A673 (cell line): Measurements from ENCODE around the gene CARD19. TPM values are rescaled to one million over a fixed set of nuclear protein-coding genes. Genes with fewer than 3 reads are reported as not detected.

Experiments
- BruUV-seq: library from RNA; stranded (reverse); fragments of 400-500 nt; replicated peaks from 2 replicates; lab custom pipeline; 2021; lab: Mats Ljungman, UMichigan
- CTCF ChIA-PET: fragments of 300-600 bp; sonication (Branson Sonifier 250); formaldehyde crosslinking; loops from one replicate; lab custom pipeline; 2022; ENCODE audit warnings: antibody characterized with exemption; lab: Charles Lee
- POLR2A ChIA-PET: fragments of 300-600 bp; sonication (Branson Sonifier 250); formaldehyde crosslinking; loops from one replicate; lab custom pipeline; 2022; ENCODE audit warnings: antibody characterized with exemption; ENCODE audit not compliant: low non-redundant PET; lab: Charles Lee
- DNase-seq: peaks from one replicate; pipeline ENCODE4 v3.0.0-alpha.2; 2015; ENCODE audit warnings: low spot score
- H3K27ac ChIP-seq: fragments of 200-600 bp; sonication (generic); 2 replicates; pipeline ENCODE4 v1.5.1; 2016; ENCODE audit warnings: mixed run types, low read depth, mild to moderate bottlenecking, mixed read lengths, antibody characterized with exemption, low read length; ENCODE audit not compliant: poor library complexity, severe bottlenecking
- H3K27me3 ChIP-seq: fragments of 200-600 bp; sonication (generic); replicated peaks from 2 replicates; pipeline ENCODE4 v1.6.1; 2017; ENCODE audit warnings: mixed run types, low read depth, mild to moderate bottlenecking, mixed read lengths, antibody characterized with exemption, low read length; ENCODE audit not compliant: insufficient read depth, poor library complexity
- H3K36me3 ChIP-seq: fragments of 200-600 bp; sonication (generic); 2 replicates; pipeline ENCODE4 v1.6.1; 2016; ENCODE audit warnings: mixed run types, mild to moderate bottlenecking, mixed read lengths, antibody characterized with exemption, low read length; ENCODE audit not compliant: insufficient read depth, poor library complexity, severe bottlenecking
- H3K4me1 ChIP-seq: fragments of 200-600 bp; sonication (generic); 2 replicates; pipeline ENCODE4 v1.6.1; 2017; ENCODE audit warnings: mixed run types, mild to moderate bottlenecking, mixed read lengths, antibody characterized with exemption, low read length; ENCODE audit not compliant: insufficient read depth, poor library complexity, severe bottlenecking
- H3K4me3 ChIP-seq: fragments of 200-600 bp; sonication (generic); 2 replicates; pipeline ENCODE4 v1.5.1; 2016; ENCODE audit warnings: low read depth, mixed run types, mild to moderate bottlenecking, mixed read lengths, low read length; ENCODE audit not compliant: poor library complexity, severe bottlenecking
- H3K9me3 ChIP-seq: fragments of 200-600 bp; sonication (generic); 2 replicates; pipeline ENCODE4 v1.6.1; 2016; ENCODE audit warnings: mixed run types, low read depth, mild to moderate bottlenecking, mixed read lengths, antibody characterized with exemption, low read length; ENCODE audit not compliant: poor library complexity, severe bottlenecking
- EZH2 ChIP-seq: fragments of 200-600 bp; sonication (generic); IDR thresholded peaks from 2 replicates; pipeline ENCODE4 v1.6.1; 2017; ENCODE audit warnings: borderline replicate concordance, low read depth, mild to moderate bottlenecking, mixed read lengths, antibody characterized with exemption, low read length; ENCODE audit not compliant: poor library complexity, severe bottlenecking
- intact Hi-C: fragments of 100-400 bp; cut with micrococcal nuclease; formaldehyde crosslinking; loops from one replicate; pipeline ENCODE4 v1.10.0; 2022; ENCODE audit not compliant: unreplicated experiment
- total RNA-seq: library from RNA; stranded (reverse); gene quantifications from 2 replicates; pipeline ENCODE4 v1.2.3, GENCODE V29; 2021
- TF ChIP-seq, protein P1 (sequence below): fragments of 300-800, 200-600 bp; sonication (generic); conservative IDR thresholded peaks from 2 replicates; pipeline ENCODE4 v1.5.1; 2017; ENCODE audit warnings: low read depth, mild to moderate bottlenecking, antibody characterized with exemption, low read length, moderate library complexity, mixed read lengths

Gene CARD19
- total RNA-seq, 1 experiment from 2014 or later, result 12.2 TPM

DNA sequence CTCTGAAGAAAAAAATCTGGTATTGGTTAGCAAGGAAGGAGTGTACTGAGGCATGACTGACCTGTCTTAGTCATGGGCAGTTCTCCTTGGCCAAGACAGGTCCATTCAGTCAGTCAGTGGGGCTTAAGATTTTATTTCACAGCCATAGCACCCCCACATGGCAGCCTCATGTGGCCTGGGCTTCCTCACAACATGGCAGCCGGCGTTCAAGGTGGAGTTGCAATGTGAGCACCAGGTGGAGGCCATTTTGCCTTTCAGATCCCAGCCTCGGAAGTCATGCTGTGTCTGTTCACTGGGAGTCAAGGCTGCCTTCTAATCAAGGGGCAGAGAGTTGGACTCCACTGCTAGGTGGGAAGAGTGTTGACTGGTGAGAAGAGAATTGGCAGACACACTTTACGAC lies 10.3 kb upstream of the CARD19 start:
- TF ChIP-seq EZH2, result no peak
- TF ChIP-seq, protein P1, sequence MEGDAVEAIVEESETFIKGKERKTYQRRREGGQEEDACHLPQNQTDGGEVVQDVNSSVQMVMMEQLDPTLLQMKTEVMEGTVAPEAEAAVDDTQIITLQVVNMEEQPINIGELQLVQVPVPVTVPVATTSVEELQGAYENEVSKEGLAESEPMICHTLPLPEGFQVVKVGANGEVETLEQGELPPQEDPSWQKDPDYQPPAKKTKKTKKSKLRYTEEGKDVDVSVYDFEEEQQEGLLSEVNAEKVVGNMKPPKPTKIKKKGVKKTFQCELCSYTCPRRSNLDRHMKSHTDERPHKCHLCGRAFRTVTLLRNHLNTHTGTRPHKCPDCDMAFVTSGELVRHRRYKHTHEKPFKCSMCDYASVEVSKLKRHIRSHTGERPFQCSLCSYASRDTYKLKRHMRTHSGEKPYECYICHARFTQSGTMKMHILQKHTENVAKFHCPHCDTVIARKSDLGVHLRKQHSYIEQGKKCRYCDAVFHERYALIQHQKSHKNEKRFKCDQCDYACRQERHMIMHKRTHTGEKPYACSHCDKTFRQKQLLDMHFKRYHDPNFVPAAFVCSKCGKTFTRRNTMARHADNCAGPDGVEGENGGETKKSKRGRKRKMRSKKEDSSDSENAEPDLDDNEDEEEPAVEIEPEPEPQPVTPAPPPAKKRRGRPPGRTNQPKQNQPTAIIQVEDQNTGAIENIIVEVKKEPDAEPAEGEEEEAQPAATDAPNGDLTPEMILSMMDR, result no peak

DNA sequence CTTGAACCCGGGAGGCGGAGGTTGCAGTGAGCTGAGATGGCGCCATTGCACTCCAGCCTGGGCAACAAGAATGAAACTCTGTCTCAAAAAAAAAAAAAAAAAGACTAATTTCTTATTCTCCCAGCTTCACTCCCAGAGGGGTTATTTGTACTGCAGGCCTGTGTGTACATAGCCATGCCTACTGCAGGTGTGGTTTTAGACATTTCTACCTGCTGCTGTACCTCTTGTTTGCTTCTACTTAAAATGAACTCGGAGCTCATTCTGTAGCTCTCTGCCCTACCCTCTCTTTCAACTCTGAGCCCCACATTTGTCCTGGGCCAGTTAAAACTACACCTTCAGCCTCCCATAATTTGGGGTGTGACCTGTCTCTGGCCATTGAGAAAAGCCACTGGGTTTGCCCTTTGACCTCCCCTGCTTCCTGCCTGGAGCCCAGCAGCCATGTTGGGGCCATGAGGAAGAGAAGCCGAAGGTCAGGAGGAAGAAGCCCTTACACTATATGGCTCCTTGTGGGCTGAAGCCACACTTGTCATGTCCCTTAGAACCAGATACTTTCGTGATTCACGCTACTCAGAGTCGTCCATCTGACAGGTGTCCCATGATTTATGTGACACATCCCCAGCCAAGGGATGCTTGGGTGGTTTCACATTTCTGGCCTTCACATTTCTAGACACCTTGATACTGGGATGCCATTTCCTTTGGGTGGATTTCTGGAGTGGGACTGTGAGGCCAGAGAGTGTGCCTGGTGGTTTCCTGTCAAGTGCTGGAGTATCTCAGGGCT lies 9.4 kb upstream of the CARD19 start:
- CTCF ChIA-PET, result no interaction called here
- no peak overlapping the region for H3K27ac ChIP-seq
- H3K9me3 ChIP-seq, result no peaks in the 10 kb centered on the region
- H3K27me3 ChIP-seq, result no peaks in the 10 kb centered on the region
- TF ChIP-seq, protein P1, result no peak
- H3K4me1 ChIP-seq, result no peaks in the 10 kb centered on the region
- no peaks in the 10 kb centered on the region for H3K36me3 ChIP-seq
- POLR2A ChIA-PET, result no interaction called here
- H3K4me3 ChIP-seq, result no peak overlapping the region
- DNase-seq, result no peak
- BruUV-seq, result no TSS peak
- intact Hi-C loops, result no loop called here

More for the DNA sequence above, 10.3 kb upstream of the CARD19 start:
- Histone ChIP-seq H3K27me3 (no peaks in the 10 kb centered on the region), H3K4me3 (no peak overlapping the region), H3K27ac (no peak overlapping the region), H3K9me3 (no peaks in the 10 kb centered on the region), H3K36me3 (no peaks in the 10 kb centered on the region), H3K4me1 (no peaks in the 10 kb centered on the region)
- CTCF ChIA-PET, result no interaction called here
- DNase-seq, result no peak
- intact Hi-C loops, result no loop called here
- POLR2A ChIA-PET, result no interaction called here
- BruUV-seq, result no TSS peak

DNA sequence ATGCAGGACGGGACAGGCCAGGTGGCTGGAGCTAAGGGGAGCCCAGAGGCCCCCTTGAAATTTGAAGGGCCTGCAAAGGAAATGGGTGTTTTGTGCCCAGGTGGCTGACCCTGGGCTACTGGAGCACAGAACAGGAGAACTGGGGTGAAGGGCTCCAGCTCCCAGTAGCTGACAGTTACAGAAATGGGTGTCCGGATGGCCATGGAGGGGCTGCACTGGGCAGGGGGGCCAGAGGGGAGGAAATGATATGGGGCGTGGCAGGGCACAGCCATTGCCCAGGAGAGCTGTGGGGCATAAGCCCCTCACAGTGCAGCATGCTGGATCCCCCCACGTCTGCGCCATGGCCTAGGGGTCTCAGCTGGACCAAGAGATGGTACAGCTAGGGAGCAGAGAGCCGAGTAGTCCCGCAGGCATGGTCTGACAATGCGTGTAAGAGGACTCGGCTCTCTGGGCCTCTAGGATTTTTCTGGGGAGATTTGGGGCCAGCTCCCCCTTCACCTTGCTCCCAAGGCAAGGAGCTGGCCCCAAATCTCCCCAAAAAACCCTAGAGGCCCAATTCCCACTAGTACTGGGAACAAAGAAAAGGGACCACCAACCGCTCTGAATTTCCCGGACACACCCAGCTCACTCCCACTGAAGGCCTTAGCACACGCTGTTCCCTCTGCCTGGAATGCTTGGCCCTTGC lies 7.9 kb upstream of the CARD19 start:
- ChIA-PET CTCF (interaction anchor here (0.6 kb wide), 1 partner anchor 361 kb away, joined by 4 read pairs; no protein-coding TSS in a partner anchor), POLR2A (no interaction called here)
- BruUV-seq, result no TSS peak
- no peak overlapping the region for H3K4me3 ChIP-seq
- no peaks in the 10 kb centered on the region for H3K9me3 ChIP-seq
- H3K27ac ChIP-seq, result no peak overlapping the region
- H3K27me3 ChIP-seq, result no peaks in the 10 kb centered on the region
- no peak for TF ChIP-seq EZH2
- TF ChIP-seq, protein P1, result no peak
- intact Hi-C loops, result no loop called here
- H3K4me1 ChIP-seq, result no peaks in the 10 kb centered on the region
- H3K36me3 ChIP-seq, result no peaks in the 10 kb centered on the region
- DNase-seq, result no peak
